GM18519 (cell line): ENCODE measurements around the gene TAB3.
A peak's percentile ranks its signal among the peaks of the same experiment; 100 is the strongest.

ENCODE experiments used
- ATAC-seq: cut with Tn5 transposase; IDR thresholded peaks from one replicate; pipeline ENCODE4 v1.9.1; 2021; ENCODE audit warnings: mild to moderate bottlenecking, moderate library complexity; ENCODE audit not compliant: unreplicated experiment, low FRiP score

Gene TAB3

GRCh38 chrX:30889147-30890140 is at the start of gene TAB3:
Gene TAB3 (minus strand): TSS chrX:30889254. CDS start chrX:30859588, 29,666 bp downstream.
- peak; percentile 88 for ATAC-seq

- no peak for ATAC-seq
Measured at GRCh38 chrX:30938295-30938694, 49.2 kb upstream of the TAB3 start.

- ATAC-seq, result no peak
Measured at GRCh38 chrX:30935985-30936384, 46.9 kb upstream of the TAB3 start.

- no peak for ATAC-seq
Measured at GRCh38 chrX:30931920-30932319, 42.9 kb upstream of the TAB3 start.

- no peak for ATAC-seq
Measured at GRCh38 chrX:30930679-30931078, 41.6 kb upstream of the TAB3 start.

- no peak for ATAC-seq
Measured at GRCh38 chrX:30930143-30930542, 41.1 kb upstream of the TAB3 start.

- no peak for ATAC-seq
Measured at GRCh38 chrX:30920271-30920670, 31.2 kb upstream of the TAB3 start.

- no peak for ATAC-seq
Measured at GRCh38 chrX:30918480-30918879, 29.4 kb upstream of the TAB3 start.

GRCh38 chrX:30913492-30913891 is 24.4 kb upstream of the TAB3 start:
- no peak for ATAC-seq

- ATAC-seq, result no peak
Measured at GRCh38 chrX:30910124-30910860, 21.2 kb upstream of the TAB3 start.

GRCh38 chrX:30906726-30907125 is 17.7 kb upstream of the TAB3 start:
- ATAC-seq, result no peak

GRCh38 chrX:30905321-30905720 is 16.3 kb upstream of the TAB3 start:
- ATAC-seq, result no peak

- no peak for ATAC-seq
Measured at GRCh38 chrX:30904632-30905031, 15.6 kb upstream of the TAB3 start.

- no peak for ATAC-seq
Measured at GRCh38 chrX:30904186-30904585, 15.1 kb upstream of the TAB3 start.

- ATAC-seq, result no peak
Measured at GRCh38 chrX:30900227-30900626, 11.2 kb upstream of the TAB3 start.

GRCh38 chrX:30898886-30899285 is 9.8 kb upstream of the TAB3 start:
- ATAC-seq, result no peak

GRCh38 chrX:30895370-30895769 is 6.3 kb upstream of the TAB3 start:
- ATAC-seq, result no peak

GRCh38 chrX:30893206-30893605 is 4.2 kb upstream of the TAB3 start:
- ATAC-seq, result no peak

- no peak for ATAC-seq
Measured at GRCh38 chrX:30892591-30892990, 3.5 kb upstream of the TAB3 start.

GRCh38 chrX:30888526-30889146 is 418 bp downstream of the TAB3 start:
- peak; percentile 15 for ATAC-seq

GRCh38 chrX:30887721-30888120 is 1.3 kb downstream of the TAB3 start:
- no peak for ATAC-seq
